K562 (cell line): Measurements from ENCODE around the gene SLC25A28. TPM values are rescaled to one million over a fixed set of nuclear protein-coding genes. Genes with fewer than 3 reads are reported as not detected.
A peak's percentile ranks its signal among the peaks of the same experiment; 100 is the strongest.

Experiments
- CBX8 ChIP-seq: fragments of 200-600 bp; sonication (generic); IDR thresholded peaks from 2 replicates; pipeline ENCODE4 v1.6.1; 2012; ENCODE audit warnings: borderline replicate concordance, mixed run types, low read depth, mild to moderate bottlenecking, moderate library complexity, mixed read lengths, low read length, control low read depth, inconsistent platforms; ENCODE audit not compliant: poor library complexity, severe bottlenecking; ENCODE audit errors: extremely low read depth
- HDAC8 ChIP-seq: fragments of 450-650 bp; IDR thresholded peaks from 2 replicates; pipeline ENCODE4 v1.6.1; 2016; ENCODE audit warnings: mild to moderate bottlenecking, missing genetic modification characterization, moderate library complexity, missing compliant biosample characterization
- HMGXB4 ChIP-seq: sonication (generic); formaldehyde crosslinking; IDR thresholded peaks from 2 replicates; pipeline ENCODE4 v1.8.1; 2023; ENCODE audit warnings: mild to moderate bottlenecking, missing genetic modification reagents
- IRF2 ChIP-seq: sonication (generic); formaldehyde crosslinking; IDR thresholded peaks from 2 replicates; pipeline ENCODE4 v1.8.1; 2022; ENCODE audit warnings: mild to moderate bottlenecking, missing genetic modification reagents
- KLF1 ChIP-seq: fragments of 450-650 bp; IDR thresholded peaks from 2 replicates; pipeline ENCODE4 v1.6.1; 2016; ENCODE audit warnings: missing genetic modification characterization, missing compliant biosample characterization
- KLF13 ChIP-seq: fragments of 450-650 bp; IDR thresholded peaks from 2 replicates; pipeline ENCODE4 v1.6.1; 2016; ENCODE audit warnings: missing genetic modification characterization, low read depth, mild to moderate bottlenecking, missing compliant biosample characterization, moderate library complexity, borderline replicate concordance
- KLF16 ChIP-seq: IDR thresholded peaks from 2 replicates; pipeline ENCODE4 v1.6.1; 2016; ENCODE audit warnings: antibody characterized with exemption
- LEF1 ChIP-seq: fragments of 450-650 bp; IDR thresholded peaks from 2 replicates; pipeline ENCODE4 v1.6.1; 2016; ENCODE audit warnings: mild to moderate bottlenecking
- NFRKB ChIP-seq: fragments of 450-650 bp; IDR thresholded peaks from 2 replicates; pipeline ENCODE4 v1.6.1; 2016; ENCODE audit warnings: low read depth
- NR0B1 ChIP-seq: fragments of 450-650 bp; IDR thresholded peaks from one replicate; pipeline ENCODE4 v1.6.1; 2018; ENCODE audit warnings: mild to moderate bottlenecking, moderate library complexity; ENCODE audit not compliant: partially characterized antibody
- PHB ChIP-seq: fragments of 250-450 bp; sonication (Bioruptor Pico); IDR thresholded peaks from 2 replicates; pipeline ENCODE4 v1.5.0; 2021
- PKNOX1 ChIP-seq: fragments of 450-650 bp; IDR thresholded peaks from 2 replicates; pipeline ENCODE4 v1.6.1; 2016
- PPARD ChIP-seq: fragments of 250-450 bp; sonication (Bioruptor Pico); IDR thresholded peaks from 2 replicates; pipeline ENCODE4 v1.8.0; 2022; ENCODE audit warnings: inconsistent platforms, mild to moderate bottlenecking, moderate library complexity
- RUNX1 ChIP-seq: sonication (generic); IDR thresholded peaks from 2 replicates; pipeline ENCODE4 v1.6.1; 2016; ENCODE audit warnings: antibody characterized with exemption, low read depth
- SMARCC2 ChIP-seq: fragments of 450-650 bp; IDR thresholded peaks from 2 replicates; pipeline ENCODE4 v1.6.1; 2017; ENCODE audit warnings: antibody characterized with exemption, moderate library complexity, mild to moderate bottlenecking, low read depth
- SRSF3 ChIP-seq: fragments of 200-400 bp; formaldehyde crosslinking; IDR thresholded peaks from 2 replicates; pipeline ENCODE4 v1.6.1; 2016; ENCODE audit warnings: mild to moderate bottlenecking, low read length, moderate library complexity; ENCODE audit not compliant: insufficient read depth
- WHSC1 ChIP-seq: IDR thresholded peaks from one replicate; pipeline ENCODE4 v1.6.1; 2012; ENCODE audit warnings: low read length, control low read depth, inconsistent platforms
- ZNF41 ChIP-seq: fragments of 250-450 bp; sonication (Bioruptor Pico); conservative IDR thresholded peaks from 2 replicates; pipeline ENCODE4 v1.4.0; 2020; ENCODE audit warnings: mild to moderate bottlenecking
- ZNF431 ChIP-seq: sonication (generic); formaldehyde crosslinking; IDR thresholded peaks from 2 replicates; pipeline ENCODE4 v1.8.0; 2022; ENCODE audit warnings: mild to moderate bottlenecking, missing genetic modification reagents
- ZNF511 ChIP-seq: sonication (generic); formaldehyde crosslinking; IDR thresholded peaks from 2 replicates; pipeline ENCODE4 v1.8.0; 2022; ENCODE audit warnings: mild to moderate bottlenecking, missing genetic modification reagents
- ZNF644 ChIP-seq: fragments of 200-800 bp; sonication (Bioruptor generic); IDR thresholded peaks from 2 replicates; pipeline ENCODE4 v1.6.1; 2016; ENCODE audit warnings: low read depth, missing genetic modification characterization, missing compliant biosample characterization
- polyA plus RNA-seq, 8 experiments: library from polyadenylated mRNA; depleted of rRNA in 4 of 8; stranded (reverse) in 5 of 8; unstranded in 3 of 8; fragments of >200 nt; fragmentation: Nextera tagmentation in 2 of 8; fragmentation: Illumina TruSeq in 1 of 8; extraction: Ambion mirVana in 2 of 8; extraction: Trizol in 1 of 8; gene quantifications; 2 replicates each; pipeline versions ENCODE4 v1.2.1 to v1.2.3, GENCODE V29; 2011 to 2014; ENCODE audit warnings: inconsistent platforms in 1 of 8, missing spikeins in 1 of 8
- total RNA-seq, 7 experiments: library from RNA; depleted of rRNA in 6 of 7; stranded (reverse); fragments of >200 nt in 6 of 7; fragmentation: Illumina TruSeq in 2 of 7; extraction: Trizol in 2 of 7; gene quantifications; 2 replicates each; pipeline versions ENCODE4 v1.2.1 to v1.2.3, GENCODE V29; 2011 to 2021; ENCODE audit warnings: low replicate concordance in 1 of 7

Gene SLC25A28
- total and polyA plus RNA-seq, 9 of the 15 experiments (the other 6 are each of a cell fraction or from before 2014, with no cell fraction given): 6.2 to 32.3 (median 18.8) TPM

- TF ChIP-seq KLF1 (no peak), KLF13 (tag) (no peak), PKNOX1 (peak; percentile 71), PPARD (CRISPR knock-in tag) (no peak), WHSC1 (no peak), LEF1 (no peak), IRF2 (CRISPR knock-in tag) (no peak), CBX8 (no peak), HMGXB4 (no peak), ZNF41 (CRISPR knock-in tag) (no peak), ZNF431 (CRISPR knock-in tag) (0 out of 2 replicates have a peak, but pooled peaks have one; percentile 25), PHB (CRISPR knock-in tag) (no peak), NFRKB (no peak), KLF16 (no peak), ZNF644 (tag) (no peak), HDAC8 (no peak), SRSF3 (no peak), SMARCC2 (no peak), NR0B1 (no peak), RUNX1 (no peak), ZNF511 (CRISPR knock-in tag) (no peak)
These were observed 994 bp downstream of the SLC25A28 start (continued) for GRCh38 chr10:99619090-99619800.
